HFF-Myc (cell line): Measurements from ENCODE around the gene SPATA31D3.
"Not testable (repeated sequence)": the region's sequence is repeated elsewhere in the genome, so short reads cannot be mapped to it uniquely, and the experiment has no call there.

ENCODE experiments used
- DNase-seq: peaks from one replicate; pipeline ENCODE4 v3.0.0-alpha.2; 2011; ENCODE audit warnings: low read depth; ENCODE audit errors: extremely low read depth
- H3K4me3 ChIP-seq: replicated peaks from 2 replicates; pipeline ENCODE4 v1.5.1; 2011; ENCODE audit warnings: low read depth, mild to moderate bottlenecking, control low read depth, low read length
- CTCF ChIP-seq: IDR thresholded peaks from 2 replicates; pipeline ENCODE4 v1.5.1; 2012; ENCODE audit warnings: mild to moderate bottlenecking, low read depth, low read length, control low read depth; ENCODE audit errors: missing control alignments

SPATA31D3 gene

GRCh38 chr9:81943393-81943792 is at the start of gene SPATA31D3:
Gene SPATA31D3 (plus strand): TSS chr9:81943500. CDS start chr9:81943586, 86 bp downstream.
- DNase-seq, H3K4me3 ChIP-seq: not testable (repeated sequence)

DNA sequence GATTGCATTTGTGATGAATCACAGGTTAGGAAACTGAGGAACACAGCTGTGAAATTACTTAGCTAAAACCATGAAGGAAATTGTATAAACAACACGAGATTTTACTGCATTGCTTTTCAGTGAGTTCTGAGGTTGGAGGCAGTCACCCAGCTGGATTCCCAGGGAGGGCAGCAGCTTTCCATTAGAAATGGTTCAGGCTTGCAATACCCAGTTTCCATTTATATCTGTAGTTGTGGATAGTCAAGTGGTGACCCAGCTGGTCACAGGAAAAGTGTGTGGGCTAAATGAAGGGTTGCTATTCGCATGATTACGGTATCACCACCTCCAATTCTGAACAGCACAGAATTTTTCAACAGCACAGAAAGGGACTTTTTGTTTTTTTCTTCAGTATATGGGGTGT is 49.4 kb upstream of the SPATA31D3 start:
- H3K4me3 ChIP-seq: no peak overlapping the region
- TF ChIP-seq CTCF: no peak
- no peak for DNase-seq

DNA sequence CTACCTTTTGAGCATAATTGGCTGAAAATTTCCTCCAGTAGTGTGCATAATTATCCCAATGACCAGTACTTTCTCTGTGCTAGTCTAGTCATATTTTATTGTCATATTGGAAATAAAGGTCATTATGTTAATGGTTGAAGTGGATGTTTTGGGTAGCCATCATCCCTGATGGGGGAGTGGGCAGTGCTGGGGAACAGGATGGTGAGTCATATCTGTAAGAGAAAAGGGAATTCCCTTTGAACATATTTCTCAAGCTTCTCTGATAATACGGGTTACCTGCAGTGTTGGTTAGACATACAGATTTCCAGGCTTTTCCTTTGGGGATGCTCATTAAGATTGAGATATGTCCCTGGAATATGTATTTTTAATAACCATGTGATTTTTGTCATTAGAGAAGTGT is 48.4 kb upstream of the SPATA31D3 start:
- H3K4me3 ChIP-seq: no peak overlapping the region
- no peak for TF ChIP-seq CTCF
- no peak for DNase-seq

DNA sequence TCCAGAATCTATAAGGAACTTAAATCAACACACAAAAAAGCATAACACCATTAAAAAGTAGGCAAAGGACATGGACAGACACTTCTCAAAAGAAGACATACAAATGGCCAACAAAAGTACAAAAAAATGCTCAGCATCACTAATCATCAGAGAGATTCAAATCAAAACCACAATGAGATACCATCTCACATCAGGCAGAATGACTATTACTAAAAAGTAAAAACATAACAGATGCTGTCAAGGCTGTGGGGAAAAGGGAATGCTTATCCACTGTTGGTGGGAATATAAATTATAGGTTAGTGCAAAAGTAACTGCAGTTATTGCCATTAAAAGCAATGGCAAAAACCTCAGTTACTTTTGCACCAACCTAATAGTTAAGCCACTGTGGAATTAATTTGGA is 47.2 kb upstream of the SPATA31D3 start:
- TF ChIP-seq CTCF: no peak
- no peak overlapping the region for H3K4me3 ChIP-seq
- DNase-seq: no peak

DNA sequence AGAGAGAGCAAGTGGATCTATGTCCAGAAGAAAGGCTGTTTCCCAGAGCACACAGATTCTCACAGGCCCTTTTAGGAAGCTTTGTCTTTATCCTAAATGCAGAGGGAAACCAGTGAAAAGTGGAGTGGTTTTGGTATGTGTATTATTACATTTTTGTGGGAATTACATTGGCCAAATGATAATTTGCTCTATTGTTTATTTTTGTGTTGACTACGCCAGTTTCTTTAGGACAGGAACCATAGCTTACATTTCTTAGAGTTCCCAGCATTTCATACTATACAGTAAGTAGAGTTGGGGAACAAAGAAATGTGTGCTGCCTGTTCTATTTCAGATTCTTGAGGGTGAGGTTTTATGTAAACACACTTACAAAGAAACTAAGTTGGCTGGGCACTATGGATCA is 44.4 kb upstream of the SPATA31D3 start:
- TF ChIP-seq CTCF: no peak
- DNase-seq: no peak
- no peak overlapping the region for H3K4me3 ChIP-seq

DNA sequence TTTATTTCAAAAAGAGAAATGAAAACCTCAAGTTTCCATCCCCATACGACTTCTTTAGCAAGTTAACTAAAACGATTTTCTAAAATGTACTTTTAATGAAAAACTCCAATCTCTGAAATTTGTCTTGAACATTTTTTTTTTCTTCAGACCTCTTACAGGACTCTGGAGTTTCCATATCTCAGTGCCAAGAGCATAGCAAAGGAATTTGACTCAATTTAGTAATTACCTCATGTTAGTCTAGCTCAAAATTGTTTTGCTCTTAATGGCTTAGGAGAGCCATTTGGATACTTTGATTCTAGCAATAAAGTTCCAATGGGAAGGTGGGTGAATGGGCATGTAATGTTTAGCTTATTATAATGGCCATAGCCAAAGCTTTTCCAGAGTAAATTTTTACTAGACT is 41.1 kb upstream of the SPATA31D3 start:
- no peak for DNase-seq
- TF ChIP-seq CTCF: no peak
- no peak overlapping the region for H3K4me3 ChIP-seq

- DNase-seq: no peak
- H3K4me3 ChIP-seq: no peak overlapping the region
- TF ChIP-seq CTCF: no peak
Observed at GRCh38 chr9:81902626-81903025, 40.7 kb upstream of the SPATA31D3 start.
